WI38 (cell line): ENCODE results near the gene TNFRSF8.

Source experiments
- H3K4me3 ChIP-seq: 2 replicates; pipeline ENCODE4 v1.5.1; 2011; ENCODE audit warnings: low read depth, mild to moderate bottlenecking, control low read depth, low read length
- CTCF ChIP-seq: IDR thresholded peaks from 2 replicates; pipeline ENCODE4 v1.5.1; 2012; ENCODE audit warnings: low read depth, mild to moderate bottlenecking, control low read depth, low read length

The TNFRSF8 gene

DNA sequence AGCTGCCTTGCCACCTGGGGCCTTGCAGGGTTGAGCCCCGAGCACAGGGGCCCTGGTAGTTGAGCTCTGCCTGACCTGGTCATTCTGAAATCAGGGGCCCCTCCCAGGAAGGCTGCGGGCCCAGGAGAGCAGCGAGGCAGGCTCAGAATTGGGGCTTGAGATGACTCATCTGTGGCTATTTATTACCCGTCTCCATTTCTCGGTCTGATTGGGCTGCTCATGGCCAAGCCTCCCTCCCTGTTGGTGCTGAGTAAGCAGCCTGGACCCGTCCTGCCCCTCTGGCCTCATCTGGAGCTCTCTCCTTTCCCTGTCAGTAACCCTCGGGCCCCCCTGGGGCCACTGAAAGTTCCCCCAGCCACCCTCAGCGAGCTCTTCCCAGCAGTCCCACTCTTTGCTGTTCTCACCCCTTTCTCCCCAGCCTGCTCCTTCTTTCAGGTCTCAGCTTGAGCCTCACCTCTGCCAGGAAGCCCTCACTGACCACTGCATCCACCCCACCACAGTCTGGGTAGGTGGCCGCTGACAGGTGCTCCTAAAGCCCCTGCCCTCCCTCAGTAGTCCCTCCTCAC is 11.0 kb upstream of the TNFRSF8 start:
- H3K4me3 ChIP-seq = no peak overlapping the region
- TF ChIP-seq CTCF = no peak

- no peak for TF ChIP-seq CTCF
- no peak overlapping the region for H3K4me3 ChIP-seq
Observed at GRCh38 chr1:12052997-12053686, 10.0 kb upstream of the TNFRSF8 start.

DNA sequence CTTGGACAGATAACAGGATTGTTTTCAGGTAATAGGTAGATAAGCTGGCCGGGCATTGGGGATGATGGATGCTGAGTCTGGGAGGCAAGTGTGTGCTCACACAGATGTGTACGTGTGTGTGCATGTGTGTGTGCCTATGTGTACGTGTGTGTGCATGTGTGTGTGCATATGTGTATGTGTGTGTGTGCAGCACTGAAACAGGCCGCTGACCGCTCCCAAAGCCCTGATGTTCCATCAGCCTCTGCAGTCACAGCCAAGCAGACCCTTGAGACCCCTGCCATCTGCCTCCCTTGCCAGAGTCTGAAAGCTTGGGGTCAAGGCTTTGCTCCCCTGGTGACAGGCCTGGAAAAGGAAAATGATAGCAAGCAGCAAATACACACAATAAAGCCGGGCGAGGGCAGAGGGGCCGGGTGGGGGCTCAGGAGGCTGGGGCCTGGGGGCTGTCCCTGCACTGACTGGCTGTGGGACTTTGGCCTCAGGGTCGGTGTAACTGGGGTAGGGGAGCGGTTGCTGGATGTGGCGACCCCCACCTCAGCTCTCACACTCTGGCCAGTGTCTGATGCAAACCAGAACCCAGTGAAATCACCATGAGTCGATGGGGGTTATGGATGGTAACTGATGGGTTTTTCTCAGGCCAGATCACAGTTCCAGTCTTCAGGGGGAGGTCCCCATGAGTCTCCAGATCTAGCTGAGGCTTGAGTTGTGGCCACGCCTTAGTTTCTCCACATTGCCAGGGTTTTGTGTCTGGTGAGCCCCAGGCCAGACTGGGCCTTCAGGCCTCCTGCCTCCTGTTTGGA is 9.2 kb upstream of the TNFRSF8 start:
- no peak for TF ChIP-seq CTCF
- no peak overlapping the region for H3K4me3 ChIP-seq

DNA sequence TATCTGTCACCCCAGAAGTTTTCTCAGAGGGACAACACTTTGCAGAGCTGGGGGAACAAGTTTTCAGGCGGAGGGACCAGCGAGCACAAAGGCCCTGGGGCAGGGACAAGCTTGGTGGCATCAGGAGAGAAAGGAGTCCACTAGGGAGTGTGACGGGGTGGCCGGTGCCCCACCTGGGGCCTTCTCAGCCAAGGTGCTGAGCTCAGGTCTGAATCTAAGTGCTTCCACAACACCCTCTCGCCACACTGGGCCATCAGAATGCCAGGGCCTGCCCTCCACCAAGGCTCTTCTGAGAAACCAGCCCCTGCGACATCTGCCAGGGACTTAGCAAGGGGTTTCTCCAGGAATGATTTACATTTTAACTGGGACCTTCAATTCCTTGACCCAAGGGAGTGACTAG is 7.8 kb upstream of the TNFRSF8 start:
- H3K4me3 ChIP-seq = no peak overlapping the region
- no peak for TF ChIP-seq CTCF

DNA sequence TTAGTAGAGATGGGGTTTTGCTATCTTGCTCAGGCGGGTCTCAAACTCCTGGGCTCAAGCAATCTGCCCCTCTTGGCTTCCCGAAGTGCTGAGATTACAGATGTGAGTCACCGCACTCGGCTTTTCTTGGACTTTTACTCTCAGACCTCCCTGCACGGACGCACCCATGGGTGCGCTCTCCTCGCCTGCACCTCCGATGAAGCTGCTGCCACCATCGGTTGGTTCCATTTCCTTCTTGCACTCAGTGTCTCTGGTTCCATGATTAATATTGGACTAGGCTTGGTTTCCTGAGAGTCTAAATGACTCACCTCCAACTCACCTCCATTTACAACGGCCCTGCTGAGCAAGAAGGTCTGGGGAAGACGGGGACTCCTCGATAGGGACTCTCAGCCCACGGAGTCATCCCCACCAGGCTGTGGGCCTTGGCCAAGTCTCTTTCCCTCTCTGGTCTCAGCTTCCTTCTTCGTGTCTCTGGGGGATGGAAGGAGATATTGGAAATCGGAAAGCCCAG is 6.7 kb upstream of the TNFRSF8 start:
- TF ChIP-seq CTCF = no peak
- no peak overlapping the region for H3K4me3 ChIP-seq

- TF ChIP-seq CTCF = no peak
- no peak overlapping the region for H3K4me3 ChIP-seq
Observed at GRCh38 chr1:12057382-12057781, 5.7 kb upstream of the TNFRSF8 start.
